AG09309 (cell line): Measurements from ENCODE around the gene YWHAB.
A peak's percentile ranks its signal among the peaks of the same experiment; 100 is the strongest.
"Not testable (repeated sequence)": the region's sequence is repeated elsewhere in the genome, so short reads cannot be mapped to it uniquely, and the experiment has no call there.

Experiments used
- DNase-seq: peaks from one replicate; pipeline ENCODE4 v3.0.0-alpha.2; 2010; ENCODE audit warnings: low read depth
- H3K4me3 ChIP-seq: 2 replicates; pipeline ENCODE4 v1.5.1; 2011; ENCODE audit warnings: mild to moderate bottlenecking, low read depth, low read length, moderate library complexity; ENCODE audit not compliant: control insufficient read depth
- CTCF ChIP-seq: IDR thresholded peaks from 2 replicates; pipeline ENCODE4 v1.5.1; 2011; ENCODE audit warnings: mild to moderate bottlenecking, low read depth, low read length, inconsistent platforms; ENCODE audit not compliant: insufficient read depth, control insufficient read depth; ENCODE audit errors: missing control alignments

Gene YWHAB

GRCh38 chr20:44851545-44851944, 34.0 kb upstream of the YWHAB start:
- no peak for DNase-seq
- TF ChIP-seq CTCF = no peak
- H3K4me3 ChIP-seq = no peak overlapping the region

GRCh38 chr20:44856442-44856841, 29.1 kb upstream of the YWHAB start:
- no peak for DNase-seq
- H3K4me3 ChIP-seq = no peak overlapping the region
- no peak for TF ChIP-seq CTCF

- DNase-seq = no peak
- no peak overlapping the region for H3K4me3 ChIP-seq
- TF ChIP-seq CTCF = no peak
Observed at GRCh38 chr20:44856856-44857448, 28.6 kb upstream of the YWHAB start.

- no peak overlapping the region for H3K4me3 ChIP-seq
- DNase-seq = no peak
- no peak for TF ChIP-seq CTCF
Observed at GRCh38 chr20:44858606-44859360, 26.7 kb upstream of the YWHAB start.

GRCh38 chr20:44861531-44862006, 23.9 kb upstream of the YWHAB start:
- no peak for TF ChIP-seq CTCF
- H3K4me3 ChIP-seq = no peak overlapping the region
- DNase-seq = peak; percentile 14

- no peak for TF ChIP-seq CTCF
- H3K4me3 ChIP-seq = no peak overlapping the region
- no peak for DNase-seq
Observed at GRCh38 chr20:44862286-44862685, 23.2 kb upstream of the YWHAB start.

- not testable (repeated sequence) for H3K4me3 ChIP-seq, DNase-seq
Observed at GRCh38 chr20:44863365-44864084, 22.0 kb upstream of the YWHAB start.

- not testable (repeated sequence) for DNase-seq, H3K4me3 ChIP-seq
Observed at GRCh38 chr20:44864493-44864892, 21.0 kb upstream of the YWHAB start.
